Islet precursor cell (in vitro differentiated cells): ENCODE data around the gene ANKZF1.
"Not testable (repeated sequence)": the region's sequence is repeated elsewhere in the genome, so short reads cannot be mapped to it uniquely, and the experiment has no call there.

Source experiments
- DNase-seq: peaks from one replicate; pipeline ENCODE4 v3.0.0-alpha.2; 2018

ANKZF1 gene

DNA sequence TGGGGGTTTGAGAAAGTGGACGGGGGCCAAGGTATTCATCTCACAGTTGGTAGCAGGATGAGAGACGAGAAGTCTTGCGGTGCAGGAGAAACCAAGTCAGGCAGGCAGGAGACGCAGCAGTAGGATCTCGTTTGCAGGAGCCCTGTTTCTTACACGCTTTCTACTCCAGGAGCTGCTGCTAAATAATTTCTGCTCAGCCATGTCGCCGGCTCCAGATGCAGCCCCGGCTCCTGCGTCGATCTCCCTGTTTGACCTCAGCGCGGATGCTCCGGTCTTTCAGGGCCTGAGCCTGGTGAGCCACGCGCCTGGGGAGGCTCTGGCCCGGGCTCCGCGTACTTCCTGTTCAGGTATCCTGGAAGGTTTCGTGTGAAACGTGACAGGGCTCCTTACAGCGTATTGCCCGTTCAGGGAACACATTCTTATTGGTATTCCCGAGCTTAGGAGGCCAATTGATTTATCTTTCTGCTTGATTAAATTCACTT, 494 bp downstream of the ANKZF1 start:
- DNase-seq: peak; percentile 85

DNA sequence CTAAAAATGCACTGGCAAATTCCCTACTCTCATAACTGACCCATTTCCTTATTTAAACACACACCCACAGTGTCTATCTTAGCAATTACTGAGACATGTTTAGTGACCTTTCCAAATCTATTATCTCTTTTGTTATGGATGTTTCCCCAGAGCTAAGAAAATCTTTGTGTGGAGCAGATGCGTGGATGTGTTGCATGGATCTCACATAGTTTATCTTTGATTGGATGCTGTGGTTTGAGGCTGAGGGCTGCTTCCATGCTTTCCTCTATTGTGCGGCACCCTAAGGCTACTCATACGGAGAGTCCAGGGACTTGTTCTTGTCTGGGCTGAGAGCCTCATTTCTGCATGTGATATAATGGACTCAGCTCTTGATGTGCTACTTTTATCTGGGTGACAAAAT, 4.7 kb downstream of the ANKZF1 start:
- DNase-seq: no peak

GRCh38 chr2:219243291-219243761, 13.7 kb downstream of the ANKZF1 start:
- no peak for DNase-seq

GRCh38 chr2:219244789-219245147, 15.2 kb downstream of the ANKZF1 start:
- DNase-seq: no peak

DNA sequence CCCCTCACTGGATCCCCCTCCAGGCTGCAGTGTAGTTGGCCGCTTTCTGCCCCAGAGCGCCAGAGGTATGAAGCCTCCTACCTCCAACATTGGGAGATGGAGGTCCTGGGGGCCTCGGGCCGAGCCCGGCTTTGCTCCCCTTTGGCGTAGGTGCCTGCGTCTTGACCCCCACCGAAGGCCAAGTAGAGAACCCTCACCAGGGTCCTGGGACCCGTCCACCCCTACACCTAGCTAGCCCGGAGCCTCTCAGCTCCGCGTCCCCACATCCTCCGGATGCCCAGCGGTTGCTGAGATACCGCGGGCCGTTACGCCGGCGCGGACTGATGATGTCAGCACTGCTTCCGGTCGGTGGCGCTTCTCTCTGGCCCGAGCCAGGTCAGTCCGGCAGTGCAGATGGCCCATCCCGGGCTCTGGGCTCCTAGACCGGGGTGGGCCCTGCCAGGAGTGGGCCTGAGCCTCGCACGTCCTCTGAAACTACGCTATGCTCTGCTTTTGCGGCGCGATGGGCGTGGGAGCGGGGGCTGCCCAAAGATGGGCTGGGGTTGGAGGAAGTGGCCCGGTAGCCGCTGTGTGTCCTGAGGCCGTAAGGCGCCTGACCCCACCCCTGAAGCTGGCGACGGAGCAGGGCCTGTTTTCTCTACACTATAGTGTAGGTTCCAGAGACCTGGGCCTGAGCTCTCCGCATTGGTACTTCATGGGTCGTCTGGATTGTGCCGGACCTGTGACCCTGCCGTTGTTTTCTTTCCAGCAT, 15.7 kb downstream of the ANKZF1 start, which contains the start of the genes GLB1L and STK16:
GLB1L (minus strand) TSS at position 297 of the 751 bp plus-strand sequence. CDS start 1,871 bp downstream, outside the sequence.
STK16 (plus strand) TSS at position 332 of the 751 bp plus-strand sequence. CDS start 521 bp downstream, outside the sequence.
- peak; percentile 97 for DNase-seq

- DNase-seq: no peak
These were observed 16.3 kb downstream of the ANKZF1 start for GRCh38 chr2:219245899-219246230.

DNA sequence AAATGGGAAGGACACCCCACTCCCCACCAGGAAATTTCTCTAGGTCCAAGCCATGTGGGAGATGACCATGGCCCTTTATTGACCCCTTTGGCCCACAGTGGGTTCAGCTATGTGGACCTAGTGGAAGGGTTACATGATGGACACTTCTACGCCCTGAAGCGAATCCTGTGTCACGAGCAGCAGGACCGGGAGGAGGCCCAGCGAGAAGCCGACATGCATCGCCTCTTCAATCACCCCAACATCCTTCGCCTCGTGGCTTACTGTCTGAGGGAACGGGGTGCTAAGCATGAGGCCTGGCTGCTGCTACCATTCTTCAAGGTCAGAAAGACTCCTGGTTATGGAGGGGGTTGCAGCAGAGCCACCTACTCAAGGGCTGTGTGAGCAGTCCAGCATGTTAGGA, 17.0 kb downstream of the ANKZF1 start:
- no peak for DNase-seq

GRCh38 chr2:219247678-219248642, 18.4 kb downstream of the ANKZF1 start:
- no peak for DNase-seq

- no peak for DNase-seq
These were observed 19.2 kb downstream of the ANKZF1 start for GRCh38 chr2:219248845-219249202.

GRCh38 chr2:219249203-219249980, 19.8 kb downstream of the ANKZF1 start:
- peak; percentile 61 for DNase-seq

- no peak for DNase-seq
These were observed 20.6 kb downstream of the ANKZF1 start for GRCh38 chr2:219250049-219250781.

- DNase-seq: no peak
These were observed 22.1 kb downstream of the ANKZF1 start for GRCh38 chr2:219251656-219252055.

GRCh38 chr2:219252084-219252483, 22.5 kb downstream of the ANKZF1 start:
- no peak for DNase-seq

- no peak for DNase-seq
These were observed 22.9 kb downstream of the ANKZF1 start for GRCh38 chr2:219252570-219252899.

DNA sequence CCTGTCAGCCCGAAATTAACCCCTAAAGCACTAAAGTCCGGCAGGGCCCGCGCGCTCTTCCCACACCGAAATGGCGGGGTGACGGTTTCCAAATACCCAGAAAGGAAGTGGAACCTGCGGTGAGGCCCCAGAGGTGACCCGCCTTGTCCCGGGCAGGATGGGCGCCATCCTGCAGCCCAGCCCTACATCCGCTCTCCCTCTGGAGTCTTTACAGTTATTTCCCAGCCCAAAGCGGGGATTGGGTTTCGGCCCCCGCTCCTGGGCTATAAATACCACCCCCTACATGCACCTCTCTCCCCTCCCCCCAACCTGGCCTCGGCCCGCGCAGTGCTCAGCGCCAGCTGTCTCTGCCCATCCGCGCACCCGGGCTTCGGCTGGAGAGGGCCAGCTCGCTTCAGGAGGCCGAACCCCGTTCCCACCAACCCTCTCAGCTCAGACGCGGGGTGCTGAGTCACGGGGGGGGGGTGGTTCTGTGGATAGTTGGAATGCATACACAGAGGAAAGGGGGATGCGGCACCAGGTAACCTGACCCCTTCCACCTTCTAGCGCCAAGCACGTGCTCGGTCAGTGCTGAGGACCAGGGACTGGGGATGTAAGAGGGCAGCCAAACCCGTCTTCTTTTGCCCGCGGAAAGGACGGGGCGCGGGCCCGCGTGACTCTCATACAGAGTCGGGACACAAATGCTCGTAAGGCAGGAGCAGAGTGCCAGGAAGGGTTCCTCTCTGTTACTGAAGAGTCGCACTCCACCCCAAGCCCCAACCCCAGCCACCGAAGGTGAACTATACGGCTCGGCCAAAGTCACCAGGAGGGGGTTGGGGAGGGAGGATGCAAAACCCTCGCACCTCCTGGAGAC, 23.5 kb downstream of the ANKZF1 start, which contains the start of gene TUBA4B:
TUBA4B (plus strand) TSS at position 344 of the 853 bp plus-strand sequence; CDS start at position 509, 165 bp downstream.
- DNase-seq: peak; percentile 65

GRCh38 chr2:219253753-219254589, 24.4 kb downstream of the ANKZF1 start, which contains the start of gene TUBA4A:
TUBA4A (minus strand) TSS chr2:219253918; CDS start chr2:219253858, 60 bp downstream.
- peak; percentile 79 for DNase-seq

DNA sequence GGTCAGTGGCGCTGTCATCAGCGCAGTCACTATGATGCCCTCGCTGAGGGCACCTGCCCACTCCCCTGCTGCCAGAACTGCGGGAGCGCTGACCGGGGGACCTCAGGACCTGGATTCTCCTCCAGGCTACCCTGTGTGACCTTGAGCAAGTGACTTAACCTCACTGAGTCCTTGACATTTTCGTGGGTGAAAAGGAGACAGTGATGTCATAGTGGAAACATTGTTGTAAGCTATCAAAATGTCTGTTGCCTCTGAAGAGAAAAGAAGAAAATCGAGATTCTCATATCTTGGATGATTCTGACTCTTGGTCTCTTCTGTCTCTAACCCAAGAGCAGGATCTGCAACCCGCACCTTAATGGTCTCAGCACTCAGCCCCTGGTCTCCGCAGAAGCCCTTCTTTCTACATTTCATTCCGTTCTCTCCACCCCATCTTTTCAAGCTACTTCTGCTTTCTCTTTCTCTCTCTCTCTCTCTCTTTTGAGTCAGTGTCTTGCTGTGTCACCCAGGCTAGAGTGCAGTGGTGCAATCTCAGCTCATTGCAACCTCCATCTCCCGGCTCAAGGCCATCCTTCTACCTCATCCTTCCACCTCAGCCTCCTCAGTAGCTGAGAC, 25.1 kb downstream of the ANKZF1 start:
- DNase-seq: no peak

DNA sequence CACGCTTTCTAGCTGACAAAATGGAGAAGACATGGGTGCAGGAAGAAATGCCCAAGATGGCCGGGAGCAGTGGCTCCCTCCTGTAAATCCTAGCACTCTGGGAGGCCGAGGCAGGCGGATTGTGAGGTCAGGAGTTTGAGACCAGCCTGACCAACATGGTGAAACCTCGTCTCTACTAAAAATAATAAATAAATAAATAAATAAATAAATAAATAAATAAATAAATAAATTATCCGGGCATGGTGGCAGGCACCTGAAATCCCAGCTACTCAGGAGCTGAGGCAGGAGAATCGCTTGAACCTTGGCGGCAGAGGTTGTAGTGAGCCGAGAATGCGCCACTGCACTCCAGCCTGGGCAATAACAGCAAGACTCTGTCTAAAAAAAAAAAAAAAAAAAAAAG, 29.3 kb downstream of the ANKZF1 start:
- not testable (repeated sequence) for DNase-seq
